ENCODE data around the gene YPEL2.

- TF ChIP-seq, protein P1, sequence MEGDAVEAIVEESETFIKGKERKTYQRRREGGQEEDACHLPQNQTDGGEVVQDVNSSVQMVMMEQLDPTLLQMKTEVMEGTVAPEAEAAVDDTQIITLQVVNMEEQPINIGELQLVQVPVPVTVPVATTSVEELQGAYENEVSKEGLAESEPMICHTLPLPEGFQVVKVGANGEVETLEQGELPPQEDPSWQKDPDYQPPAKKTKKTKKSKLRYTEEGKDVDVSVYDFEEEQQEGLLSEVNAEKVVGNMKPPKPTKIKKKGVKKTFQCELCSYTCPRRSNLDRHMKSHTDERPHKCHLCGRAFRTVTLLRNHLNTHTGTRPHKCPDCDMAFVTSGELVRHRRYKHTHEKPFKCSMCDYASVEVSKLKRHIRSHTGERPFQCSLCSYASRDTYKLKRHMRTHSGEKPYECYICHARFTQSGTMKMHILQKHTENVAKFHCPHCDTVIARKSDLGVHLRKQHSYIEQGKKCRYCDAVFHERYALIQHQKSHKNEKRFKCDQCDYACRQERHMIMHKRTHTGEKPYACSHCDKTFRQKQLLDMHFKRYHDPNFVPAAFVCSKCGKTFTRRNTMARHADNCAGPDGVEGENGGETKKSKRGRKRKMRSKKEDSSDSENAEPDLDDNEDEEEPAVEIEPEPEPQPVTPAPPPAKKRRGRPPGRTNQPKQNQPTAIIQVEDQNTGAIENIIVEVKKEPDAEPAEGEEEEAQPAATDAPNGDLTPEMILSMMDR (IDR thresholded peaks at IDR 0.05), result peak; percentile 69 to 96 (median 92)
- no peak for TF ChIP-seq POLR2A (IDR thresholded peaks at IDR 0.05)
Measured at GRCh38 chr17:59311051-59311468, 20.4 kb upstream of the YPEL2 start.

Measured in body of pancreas (tissue), 4 donors.